ENCODE results near the gene ZNF827.

ZNF827 gene

DNA sequence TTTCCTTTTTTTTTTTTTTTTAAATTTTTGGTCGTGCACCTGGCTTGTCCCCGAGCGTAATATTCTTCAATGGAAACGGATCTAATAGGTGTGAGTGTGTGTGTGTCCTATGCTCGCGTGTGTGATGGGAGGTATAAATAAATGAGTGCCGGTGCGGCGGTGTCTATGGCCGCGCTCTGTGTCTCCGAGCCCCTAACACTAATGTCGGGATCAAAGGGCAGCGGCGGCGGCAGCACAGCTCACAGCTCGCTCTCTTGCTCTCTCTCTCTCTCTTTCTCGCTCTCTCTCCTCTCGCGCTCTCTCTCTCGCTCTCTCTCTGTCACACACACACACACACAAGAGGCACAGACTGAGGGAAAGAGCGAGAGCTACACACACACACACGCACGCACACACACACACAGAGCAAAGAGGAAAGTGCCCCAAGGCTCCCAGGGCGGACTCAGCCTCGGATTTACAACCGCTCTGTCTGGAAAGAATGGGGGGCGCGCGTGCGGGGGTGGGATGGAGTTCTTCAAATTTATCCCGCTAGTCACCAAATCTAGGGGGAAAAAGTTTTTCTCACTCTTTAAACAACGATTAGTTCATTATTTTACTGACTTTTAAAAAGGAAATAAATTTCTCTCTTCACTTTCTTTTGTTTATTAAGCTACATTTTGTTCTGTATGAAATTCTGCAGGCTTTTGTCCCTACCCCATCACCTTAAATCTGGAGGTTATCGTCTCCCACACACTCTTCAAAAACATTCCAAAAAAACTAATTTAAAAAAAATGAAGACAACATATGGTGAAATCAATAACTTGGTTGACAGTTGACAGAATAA lies at the start of gene ZNF827:
TSS of gene ZNF827 (minus strand) at position 206 of the 823 bp plus-strand sequence. CDS start 416 bp downstream, outside the sequence.
- DNase-seq, result no peak

GRCh38 chr4:145984563-145984962 lies 45.9 kb upstream of the ZNF827 start:
- no peak for DNase-seq

GRCh38 chr4:145982791-145983190 lies 44.2 kb upstream of the ZNF827 start:
- no peak for DNase-seq

GRCh38 chr4:145979160-145979559 lies 40.5 kb upstream of the ZNF827 start:
- no peak for DNase-seq

DNA sequence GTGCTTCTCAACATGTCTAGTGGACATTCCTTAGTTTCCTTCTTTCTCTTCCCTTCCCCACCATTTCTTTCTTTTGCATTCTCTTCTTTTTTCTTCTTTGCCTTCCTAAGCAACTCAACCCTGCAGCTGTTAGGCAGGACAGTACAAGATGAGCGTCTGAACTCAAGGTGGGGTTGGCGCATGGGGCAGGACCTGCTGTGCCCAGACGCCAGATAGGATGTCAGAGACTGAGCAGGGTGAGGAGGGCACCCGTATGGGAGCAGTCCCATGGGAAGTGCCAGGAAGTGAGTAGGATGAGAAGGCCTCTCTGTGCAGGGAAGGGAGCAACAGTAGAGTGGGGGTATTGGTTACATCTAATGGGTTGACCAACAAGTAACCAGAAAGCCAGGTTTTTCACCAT lies 38.1 kb upstream of the ZNF827 start:
- no peak for DNase-seq

DNA sequence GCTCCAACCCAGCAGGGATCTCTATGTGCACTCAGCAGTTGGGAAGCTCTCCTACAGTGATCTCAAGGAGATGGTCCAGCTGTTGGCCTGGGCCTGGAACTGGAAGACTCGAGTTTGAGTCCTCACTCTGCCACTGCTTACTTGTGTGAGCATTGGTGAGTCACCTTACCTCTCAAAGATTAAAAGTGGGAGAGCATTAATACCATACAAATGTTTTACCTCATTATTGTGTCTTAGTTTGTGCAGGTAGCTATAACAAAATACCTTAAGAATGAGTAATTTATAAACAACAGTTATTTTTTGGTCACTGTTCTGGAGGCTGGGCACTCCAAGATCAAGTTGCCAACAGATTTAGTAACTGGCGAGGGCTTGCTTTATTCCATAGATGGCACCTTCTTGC lies 21.4 kb upstream of the ZNF827 start:
- no peak for DNase-seq

DNA sequence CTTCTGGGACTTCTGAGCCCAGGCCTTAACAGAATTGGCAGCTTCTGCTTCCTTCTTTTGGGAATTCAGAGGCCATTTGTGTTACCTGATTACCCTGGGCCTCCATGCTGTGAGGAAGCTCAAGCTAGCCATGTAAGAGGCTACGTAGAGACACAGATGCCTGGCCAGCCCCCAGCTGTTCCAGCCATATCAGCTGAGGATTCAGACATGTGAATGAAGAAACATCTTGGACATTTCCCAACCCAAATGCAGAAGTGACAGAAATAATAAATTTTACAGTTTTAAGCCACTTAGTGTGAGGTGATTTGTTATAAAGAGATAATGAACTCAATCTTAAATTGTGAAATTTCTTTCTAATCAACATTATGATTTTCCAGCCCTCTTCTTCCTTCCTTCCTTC lies 18.7 kb upstream of the ZNF827 start:
- no peak for DNase-seq

- no peak for DNase-seq
Observed at GRCh38 chr4:145956288-145956890, 17.8 kb upstream of the ZNF827 start.

DNA sequence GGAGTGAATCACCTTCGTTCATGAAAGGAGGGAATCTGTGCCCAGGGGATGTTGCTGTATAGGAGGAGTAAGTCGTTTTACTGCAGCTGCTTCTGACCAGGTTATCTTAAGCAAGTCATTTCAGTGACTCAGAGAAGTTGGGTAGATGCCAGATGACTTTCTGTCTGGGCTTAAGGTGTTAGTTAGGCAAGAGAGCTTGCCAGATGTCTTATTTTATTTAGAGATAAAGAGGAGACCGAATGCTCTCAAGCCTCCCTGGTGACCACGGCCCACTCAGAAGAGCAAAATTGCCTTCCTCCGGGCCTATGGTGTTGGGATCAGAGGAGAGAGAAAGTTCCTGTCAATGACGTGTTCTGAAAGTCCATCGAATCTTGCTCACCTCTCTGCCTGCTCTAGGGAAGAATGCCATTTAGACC lies 16.3 kb upstream of the ZNF827 start:
- DNase-seq, result no peak

GRCh38 chr4:145951931-145952330 lies 13.3 kb upstream of the ZNF827 start:
- no peak for DNase-seq

GRCh38 chr4:145945431-145946155 lies 7.0 kb upstream of the ZNF827 start:
- DNase-seq, result no peak

DNA sequence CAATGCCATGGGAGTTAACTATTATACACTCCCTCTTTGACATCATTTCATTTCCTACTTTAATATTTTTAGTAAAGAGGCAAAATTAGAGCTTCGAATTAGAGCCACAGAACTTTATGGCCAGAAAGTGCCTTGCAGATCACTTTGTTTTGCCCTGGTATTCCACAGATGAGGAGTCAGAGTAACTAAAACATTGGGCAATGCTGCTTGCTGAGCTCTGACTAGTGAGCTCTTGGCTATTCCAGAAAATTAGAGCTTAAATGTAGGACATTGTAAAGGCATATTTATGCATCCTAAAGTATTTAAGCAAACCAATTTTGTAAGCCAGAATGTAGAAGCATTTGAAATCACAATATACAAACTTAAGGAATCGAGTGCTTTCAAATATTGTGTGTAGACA lies 6.3 kb upstream of the ZNF827 start:
- no peak for DNase-seq

- DNase-seq, result no peak
Observed at GRCh38 chr4:145939856-145940255, 1.2 kb upstream of the ZNF827 start.

- no peak for DNase-seq
Observed at GRCh38 chr4:145939441-145939750, 773 bp upstream of the ZNF827 start.

- DNase-seq, result no peak
Observed at GRCh38 chr4:145937971-145938611, 532 bp downstream of the ZNF827 start.

DNA sequence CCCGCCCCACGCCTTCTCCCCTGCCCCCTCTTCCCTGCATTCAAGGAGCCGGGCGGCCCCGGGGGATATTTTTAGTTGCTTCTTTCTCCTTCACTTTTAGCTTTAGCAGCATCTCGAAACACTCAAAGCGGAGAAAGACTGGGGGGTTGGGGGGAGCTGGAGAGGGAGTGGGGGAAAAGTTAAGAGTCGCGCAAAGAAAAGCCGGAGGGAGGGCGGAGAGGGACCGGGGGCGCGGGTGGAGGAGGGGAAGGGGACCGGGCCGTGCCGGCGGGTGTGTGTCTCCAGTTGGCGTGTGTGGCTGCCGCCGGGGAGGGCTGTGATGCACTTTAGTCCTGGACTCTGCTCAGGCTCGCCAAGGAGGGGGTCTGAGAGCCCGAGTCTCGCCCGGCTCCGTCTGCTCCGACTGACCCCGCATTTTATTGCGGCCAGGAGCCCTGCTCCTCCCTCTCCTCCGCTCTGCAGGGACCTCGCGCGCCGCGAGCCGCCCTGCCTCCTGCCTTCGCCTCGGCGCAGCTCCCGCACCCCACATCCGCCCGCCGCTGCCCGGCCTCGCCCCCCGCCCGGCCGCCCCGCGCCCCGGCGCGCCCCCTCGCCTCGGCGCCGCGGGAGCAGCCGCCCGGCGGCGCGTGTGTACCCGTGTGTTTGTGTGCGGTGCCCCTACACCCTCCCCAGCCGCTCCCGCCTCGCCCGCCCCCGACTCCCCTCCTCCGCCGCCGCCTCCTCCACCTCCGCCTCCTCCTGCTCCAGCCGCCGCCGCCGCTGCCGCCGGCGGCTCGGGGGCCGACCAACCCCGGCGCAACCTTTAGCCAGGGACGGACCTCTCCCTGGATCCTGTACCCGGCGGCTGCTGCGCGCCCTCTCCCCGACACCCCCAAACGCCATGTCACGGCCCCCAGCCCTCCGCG lies 1.4 kb downstream of the ZNF827 start:
- DNase-seq, result no peak

DNA sequence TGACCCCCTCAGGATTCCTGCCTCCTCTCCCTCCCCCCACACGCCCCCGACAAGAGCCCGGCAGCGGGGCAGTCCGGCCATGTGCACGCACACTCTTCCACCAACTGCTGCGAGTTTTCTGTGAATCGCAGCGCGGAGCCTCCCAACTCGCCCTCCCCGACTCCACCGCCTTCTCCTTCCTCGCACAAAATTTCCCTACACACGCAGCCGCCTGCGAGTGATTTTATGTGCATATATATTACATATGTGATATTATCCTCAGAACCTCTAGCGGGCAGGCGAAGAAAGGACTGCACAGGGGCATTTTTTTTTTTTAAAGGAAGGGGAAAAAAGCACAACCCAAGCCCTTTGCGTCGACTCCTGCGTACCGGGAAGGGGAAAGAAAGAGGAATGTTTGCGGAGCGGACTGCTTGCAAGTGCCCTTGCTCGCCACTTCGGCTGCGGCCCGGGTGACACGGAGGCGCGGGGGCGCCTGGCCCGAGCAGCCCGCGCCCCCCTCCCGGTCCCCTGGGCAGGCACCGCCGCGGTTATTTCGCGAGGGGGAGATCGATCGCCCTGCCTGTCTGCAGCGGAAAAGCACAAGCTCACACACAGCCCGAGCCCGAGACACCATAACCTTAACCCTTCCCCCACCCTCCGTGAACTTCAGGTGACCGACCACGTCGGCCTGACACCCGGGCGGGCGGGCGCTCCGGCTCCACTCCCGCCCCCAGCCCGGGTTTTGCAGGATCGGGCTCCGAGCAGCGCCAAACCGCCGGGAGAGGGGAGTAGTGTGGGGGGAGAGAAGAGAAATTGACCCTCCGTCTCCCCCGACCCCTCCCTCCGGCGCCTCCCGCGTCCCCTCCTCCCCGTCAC lies 2.3 kb downstream of the ZNF827 start:
- DNase-seq, result no peak

- no peak for DNase-seq
Observed at GRCh38 chr4:145935253-145936141, 3.1 kb downstream of the ZNF827 start.

GRCh38 chr4:145934434-145935047 lies 4.1 kb downstream of the ZNF827 start:
- DNase-seq, result no peak

- DNase-seq, result no peak
Observed at GRCh38 chr4:145933134-145933533, 5.5 kb downstream of the ZNF827 start.
